A549 (cell line): ENCODE measurements around the gene RGL4. TPM values are rescaled to one million over a fixed set of nuclear protein-coding genes. Genes with fewer than 3 reads are reported as not detected.
"Not testable (repeated sequence)": the region's sequence is repeated elsewhere in the genome, so short reads cannot be mapped to it uniquely, and the experiment has no call there.

Experiments
- ATAC-seq, 2 experiments: fragments of 200-7000 bp in 1 of 2; fragments of >200 bp in 1 of 2; cut with Nextera tagmentation in 1 of 2; cut with Tn5 transposase in 1 of 2; 3 replicates each; pipeline versions ENCODE4 v1.8.0 to v1.9.1; 2018 to 2020; ENCODE audit warnings: mild to moderate bottlenecking in 1 of 2, moderate library complexity in 1 of 2
- CTCF ChIA-PET: fragments of 300-600 bp; sonication (Branson Sonifier 250); formaldehyde crosslinking; extraction: SDS; loops from one replicate; lab custom pipeline; 2021; ENCODE audit warnings: antibody characterized with exemption, inconsistent platforms; lab: Yijun Ruan, JAX
- POLR2A ChIA-PET: fragments of 350-600 bp; formaldehyde crosslinking; extraction: SDS; loops from one replicate; lab custom pipeline; 2021; ENCODE audit warnings: antibody characterized with exemption, inconsistent platforms; lab: Yijun Ruan, JAX
- DNase-seq, 2 experiments: peaks; one replicate each; pipeline versions ENCODE4 v3.0.0 to v3.0.0-alpha.2; 2011 to 2016; ENCODE audit warnings: low read depth in 1 of 2, low spot score in 1 of 2
- FAIRE-seq: peaks from 2 replicates; lab custom pipeline; 2011; peaks lifted over from hg19 to GRCh38; lab: Jason Lieb, UNC
- H3K27ac ChIP-seq, 2 experiments: fragments of >200 bp; sonication (Bioruptor Twin); formaldehyde crosslinking; 3 replicates each; pipeline ENCODE4 v1.5.1; 2016 to 2017
- H3K4me1 ChIP-seq: fragments of >200 bp; sonication (Bioruptor Twin); formaldehyde crosslinking; 3 replicates; pipeline ENCODE4 v1.6.1; 2016
- H3K4me2 ChIP-seq: fragments of >200 bp; sonication (Bioruptor Twin); formaldehyde crosslinking; 3 replicates; pipeline ENCODE4 v1.6.1; 2016
- H3K4me3 ChIP-seq: fragments of >200 bp; sonication (Bioruptor Twin); formaldehyde crosslinking; 3 replicates; pipeline ENCODE4 v1.5.1; 2016
- H3K9me3 ChIP-seq: fragments of >200 bp; sonication (Bioruptor Twin); formaldehyde crosslinking; 3 replicates; pipeline ENCODE4 v1.6.1; 2016
- CBX2 ChIP-seq: fragments of 200-600 bp; sonication (generic); IDR thresholded peaks from 2 replicates; pipeline ENCODE4 v1.6.1; 2016; ENCODE audit warnings: low read depth, mild to moderate bottlenecking, borderline replicate concordance
- ESRRA ChIP-seq: fragments of 150-350 bp; IDR thresholded peaks from 2 replicates; pipeline ENCODE4 v1.6.1; 2014; ENCODE audit warnings: mild to moderate bottlenecking, low read length, borderline replicate concordance
- FOSB ChIP-seq: fragments of 250-450 bp; sonication (Bioruptor Pico); IDR thresholded peaks from 2 replicates; pipeline ENCODE4 v1.5.0; 2020; ENCODE audit warnings: mild to moderate bottlenecking, moderate library complexity
- FOSL2 ChIP-seq, 2 experiments: fragments of 450-650 bp in 1 of 2; fragments of >200 bp in 1 of 2; sonication (Bioruptor Twin) in 1 of 2; formaldehyde crosslinking; IDR thresholded peaks; 2 replicates each; pipeline versions ENCODE4 v1.5.0 to v1.6.1; 2016 to 2020; ENCODE audit warnings: mild to moderate bottlenecking in 1 of 2, moderate library complexity in 1 of 2
- FOXS1 ChIP-seq: fragments of 250-450 bp; sonication (Bioruptor Pico); IDR thresholded peaks from 2 replicates; pipeline ENCODE4 v1.5.0; 2020; ENCODE audit warnings: mild to moderate bottlenecking, moderate library complexity
- HOXB13 ChIP-seq: fragments of 250-450 bp; sonication (Bioruptor Pico); IDR thresholded peaks from 2 replicates; pipeline ENCODE4 v1.5.0; 2020; ENCODE audit warnings: low read depth, mild to moderate bottlenecking, moderate library complexity
- HOXB5 ChIP-seq: fragments of 250-450 bp; sonication (Bioruptor Pico); IDR thresholded peaks from 2 replicates; pipeline ENCODE4 v1.5.0; 2020; ENCODE audit warnings: mild to moderate bottlenecking, moderate library complexity
- KDM5A ChIP-seq: fragments of 200-600 bp; sonication (generic); IDR thresholded peaks from 2 replicates; pipeline ENCODE4 v1.6.1; 2016; ENCODE audit warnings: antibody characterized with exemption, mild to moderate bottlenecking
- MAFK ChIP-seq: fragments of 450-650 bp; IDR thresholded peaks from 2 replicates; pipeline ENCODE4 v1.6.1; 2014; ENCODE audit not compliant: partially characterized antibody
- MAZ ChIP-seq: fragments of 150-350 bp; IDR thresholded peaks from 2 replicates; pipeline ENCODE4 v1.6.1; 2014; ENCODE audit warnings: antibody characterized with exemption, low read depth, low read length, borderline replicate concordance
- NPAS2 ChIP-seq: fragments of 250-450 bp; sonication (Bioruptor Pico); IDR thresholded peaks from 2 replicates; pipeline ENCODE4 v1.8.0; 2022; ENCODE audit warnings: mild to moderate bottlenecking, moderate library complexity, borderline replicate concordance
- NR3C1 ChIP-seq: fragments of >200 bp; sonication (Bioruptor Twin); formaldehyde crosslinking; IDR thresholded peaks from 3 replicates; pipeline ENCODE4 v1.6.1; 2017
- PHF8 ChIP-seq: fragments of 200-600 bp; sonication (generic); IDR thresholded peaks from 2 replicates; pipeline ENCODE4 v1.6.1; 2016; ENCODE audit warnings: low read depth, mild to moderate bottlenecking, antibody characterized with exemption, moderate library complexity, borderline replicate concordance
- POLR2A ChIP-seq: IDR thresholded peaks from 2 replicates; pipeline ENCODE4 v1.6.1; 2012; ENCODE audit warnings: mild to moderate bottlenecking, low read length
- POLR2AphosphoS2 ChIP-seq: conservative IDR thresholded peaks from 2 replicates; pipeline ENCODE4 v1.6.1; 2012; ENCODE audit warnings: low read length, improper control_type of control experiment, inconsistent platforms
- RARB ChIP-seq: fragments of 250-450 bp; sonication (Bioruptor Pico); IDR thresholded peaks from 2 replicates; pipeline ENCODE4 v1.8.0; 2021; ENCODE audit warnings: mild to moderate bottlenecking, moderate library complexity
- RCOR1 ChIP-seq: fragments of 150-350 bp; IDR thresholded peaks from 2 replicates; pipeline ENCODE4 v1.6.1; 2014; ENCODE audit warnings: antibody characterized with exemption, low read length, low read depth
- SREBF2 ChIP-seq: fragments of 450-650 bp; IDR thresholded peaks from 2 replicates; pipeline ENCODE4 v1.6.1; 2014; ENCODE audit warnings: mild to moderate bottlenecking, moderate library complexity
- ZFP36 ChIP-seq: fragments of 450-650 bp; IDR thresholded peaks from 2 replicates; pipeline ENCODE4 v1.6.1; 2014; ENCODE audit warnings: borderline replicate concordance; ENCODE audit not compliant: partially characterized antibody
- ZNF302 ChIP-seq: fragments of 250-450 bp; sonication (Bioruptor Pico); IDR thresholded peaks from 2 replicates; pipeline ENCODE4 v1.9.0; 2021; ENCODE audit warnings: inconsistent platforms, mild to moderate bottlenecking, moderate library complexity
- ZSCAN20 ChIP-seq: fragments of 250-450 bp; sonication (Bioruptor Pico); IDR thresholded peaks from 2 replicates; pipeline ENCODE4 v1.8.0; 2022; ENCODE audit warnings: mild to moderate bottlenecking, moderate library complexity
- WGBS: methylation state at CpG from one replicate; pipeline ENCODE4 v1.1.6; 2017; ENCODE audit errors: missing lambda C conversion rate; 5-methylcytosine and 5-hydroxymethylcytosine counted together
- polyA plus RNA-seq, 4 experiments: library from polyadenylated mRNA; depleted of rRNA in 3 of 4; stranded (reverse); fragments of >200 nt; fragmentation: RNase III in 1 of 4; extraction: RNeasy Plus Mini Kit Qiagen cat#74134 plus additional on column Dnase treatment in 1 of 4; gene quantifications; 2 replicates in 3 of 4; 3 replicates in 1 of 4; pipeline ENCODE4 v1.2.3, GENCODE V29; 2011 to 2017
- TF ChIP-seq, protein P1 (sequence below): fragments of 250-450 bp; sonication (Bioruptor Pico); IDR thresholded peaks from 2 replicates; pipeline ENCODE4 v1.5.0; 2021; ENCODE audit warnings: mild to moderate bottlenecking, moderate library complexity, borderline replicate concordance
- TF ChIP-seq, protein P2 (sequence below): fragments of 250-450 bp; sonication (Bioruptor Pico); IDR thresholded peaks from 2 replicates; pipeline ENCODE4 v1.5.0; 2020; ENCODE audit warnings: low read depth, mild to moderate bottlenecking, moderate library complexity
- TF ChIP-seq, protein P3 (sequence below): fragments of 200-600 bp; sonication (generic); IDR thresholded peaks from 2 replicates; pipeline ENCODE4 v1.6.1; 2016; ENCODE audit warnings: antibody characterized with exemption, mild to moderate bottlenecking, moderate library complexity

Gene RGL4
- polyA plus RNA-seq, 2 of the 4 experiments (the other 2 are of a cell fraction): not detected

DNA sequence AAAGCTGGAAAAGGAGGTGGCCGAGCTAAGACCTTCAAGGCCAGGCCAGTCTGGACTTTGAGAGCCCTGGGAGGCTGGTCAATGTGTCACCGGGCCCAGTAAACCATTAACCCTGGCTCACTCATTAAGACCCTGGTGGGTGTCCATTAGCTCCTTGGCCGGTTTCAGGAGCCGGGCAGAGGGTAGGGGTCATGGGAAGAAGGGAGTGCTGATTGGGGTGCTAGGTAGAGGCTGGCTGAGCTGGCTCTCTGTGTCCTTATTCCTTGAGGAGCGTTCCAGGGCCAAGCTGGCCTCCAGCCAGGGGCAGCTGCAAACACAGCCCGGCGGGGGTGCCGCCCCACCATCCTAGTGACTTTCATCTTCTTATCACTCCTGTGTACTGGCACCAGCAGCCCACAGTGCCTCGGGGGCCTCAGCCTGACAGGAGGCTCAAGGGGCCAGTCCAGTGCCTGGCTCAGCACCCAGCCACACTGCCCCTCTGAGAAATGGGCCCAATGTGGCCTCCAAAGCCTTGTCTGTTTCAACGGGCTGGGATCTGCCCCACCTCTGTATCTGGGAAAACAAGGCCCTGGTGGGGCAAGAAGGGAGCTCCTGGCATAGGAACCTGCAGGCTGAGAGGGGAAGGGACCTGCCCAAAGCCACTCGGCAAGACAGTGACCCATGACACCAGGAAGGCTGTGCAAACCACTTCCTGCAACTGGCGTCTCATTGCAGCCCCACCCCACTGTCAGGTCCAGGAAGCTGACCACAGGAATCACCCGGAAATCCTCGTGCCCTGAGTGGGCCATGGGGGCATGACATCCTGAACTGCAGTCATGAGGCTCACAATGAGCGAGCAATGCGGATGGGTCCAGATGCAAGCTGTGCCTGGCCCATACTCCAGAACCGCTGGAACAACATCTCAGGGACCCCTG is 15.1 kb upstream of the RGL4 start (continued):
- no peak for TF ChIP-seq ZNF302 (CRISPR knock-in tag)
- TF ChIP-seq SREBF2: no peak
- no peak for TF ChIP-seq ZSCAN20 (CRISPR knock-in tag)
- TF ChIP-seq RCOR1: no peak
- no peak for TF ChIP-seq POLR2AphosphoS2
- no peak for TF ChIP-seq NPAS2 (CRISPR knock-in tag)
- no peak for TF ChIP-seq FOXS1
- no peak for TF ChIP-seq ZFP36
- TF ChIP-seq NR3C1: no peak

DNA sequence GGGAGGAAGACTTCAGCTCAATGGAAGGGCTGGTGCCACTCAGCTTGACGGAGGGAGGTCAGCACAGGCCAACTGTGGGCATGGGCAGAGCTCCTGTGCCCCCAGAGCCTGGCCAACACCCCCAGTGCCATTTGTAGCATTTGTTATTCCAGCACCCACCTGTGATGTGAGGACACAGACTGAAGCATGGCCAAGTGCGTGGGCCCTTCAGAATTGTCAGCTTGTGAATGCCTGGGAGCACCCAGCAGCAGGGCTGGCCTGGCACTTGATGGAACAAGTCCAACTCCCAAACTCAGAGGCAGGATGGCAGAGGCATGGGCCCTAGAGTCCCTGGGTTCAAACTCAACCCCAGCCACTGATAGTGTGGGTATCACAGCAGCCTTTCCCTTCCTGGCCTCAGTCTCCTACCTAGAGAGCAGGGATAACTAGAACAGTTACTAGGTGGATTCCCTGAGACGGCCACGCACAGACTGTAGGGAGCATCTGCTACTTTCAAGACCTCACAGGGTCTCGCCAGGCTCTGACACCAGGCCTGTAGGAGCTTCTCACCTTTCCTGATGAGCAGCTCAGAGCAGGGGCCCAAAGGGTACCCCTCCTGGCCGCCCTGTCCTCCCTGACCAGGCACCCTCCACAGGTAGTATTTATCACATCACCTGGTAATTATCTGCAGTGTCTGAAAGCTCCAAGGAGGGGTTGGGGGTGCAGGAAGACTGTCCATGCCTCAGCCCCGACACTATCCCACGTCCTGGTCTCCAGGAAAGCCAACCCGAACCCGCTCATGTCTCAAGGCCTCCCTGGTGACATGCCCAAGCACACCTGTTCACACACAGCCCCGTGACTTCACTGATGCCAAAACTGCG is 13.7 kb upstream of the RGL4 start:
- POLR2A ChIA-PET, H3K4me3 ChIP-seq, DNase-seq, FAIRE-seq, H3K27ac ChIP-seq, CTCF ChIA-PET, H3K4me1 ChIP-seq, H3K4me2 ChIP-seq, ATAC-seq, H3K9me3 ChIP-seq: not testable (repeated sequence)
- 96% methylated on average over 10 of the region's 12 CpGs for WGBS

DNA sequence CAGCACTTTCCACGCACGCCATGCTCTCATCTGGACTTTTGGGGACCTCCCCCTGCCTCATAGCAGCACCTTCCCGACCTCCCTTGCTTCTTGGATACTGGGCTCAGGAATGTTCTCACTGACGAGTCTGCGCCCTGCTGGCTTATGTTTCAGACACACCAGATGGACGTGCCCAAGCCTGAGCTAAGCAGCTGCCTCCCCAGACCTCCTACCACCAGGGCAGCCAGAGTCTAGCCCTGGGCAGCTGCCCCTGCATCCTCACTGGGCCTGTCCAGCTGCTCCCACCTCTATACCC is 13.2 kb upstream of the RGL4 start:
- Histone ChIP-seq H3K27ac (no peak overlapping the region), H3K4me2 (no peak overlapping the region), H3K4me3 (no peak overlapping the region)
- POLR2A ChIA-PET: no interaction called here
- DNase-seq (no peak), FAIRE-seq (no peak), ATAC-seq (no peak)
- TF ChIP-seq NPAS2 (CRISPR knock-in tag) (no peak), CBX2 (no peak), HOXB5 (CRISPR knock-in tag) (no peak), RARB (CRISPR knock-in tag) (no peak), FOSB (no peak)
- TF ChIP-seq, all 56 proteins: peak for 0
- CTCF ChIA-PET: no interaction called here
- no peaks in the 10 kb centered on the region for H3K9me3 ChIP-seq
- WGBS: 91% methylated on average over 6 of the region's 6 CpGs
- H3K4me1 ChIP-seq: peaks cover 6% of the 10 kb centered on the region; the same call in 2 of the 3 replicates

DNA sequence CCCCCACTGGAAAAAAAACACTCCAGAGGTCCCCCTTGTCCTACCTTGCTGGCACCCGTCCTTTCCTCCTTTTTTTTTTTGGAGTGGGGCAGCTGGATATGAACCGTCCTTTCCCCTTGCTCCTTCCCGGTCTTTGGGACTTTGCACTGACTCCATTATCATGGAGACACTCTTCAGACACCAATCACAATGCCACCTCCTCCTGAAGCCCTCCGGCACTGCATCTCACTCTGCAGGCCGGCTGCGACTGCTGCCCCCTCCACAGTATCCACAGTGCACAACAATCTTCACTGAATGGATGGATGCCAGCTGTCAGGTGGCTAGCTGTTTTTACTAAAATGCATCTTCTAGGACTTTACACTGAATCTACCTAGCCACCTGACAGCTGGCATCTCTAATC is 12.7 kb upstream of the RGL4 start:
- FAIRE-seq (no peak), DNase-seq (no peak), ATAC-seq (no peak)
- no peak overlapping the region for H3K4me2 ChIP-seq
- no peak overlapping the region for H3K27ac ChIP-seq
- peaks cover 6% of the 10 kb centered on the region; the same call in 2 of the 3 replicates for H3K4me1 ChIP-seq
- no peak overlapping the region for H3K4me3 ChIP-seq
- 91% methylated on average over 6 of the region's 6 CpGs for WGBS
- CTCF ChIA-PET: no interaction called here
- no peaks in the 10 kb centered on the region for H3K9me3 ChIP-seq
- POLR2A ChIA-PET: no interaction called here
- TF ChIP-seq PHF8 (no peak), ESRRA (no peak), MAFK (no peak), NPAS2 (CRISPR knock-in tag) (no peak), FOSL2 (IDR thresholded peaks at IDR 0.05) (no peak), FOSL2 (CRISPR knock-in tag; IDR thresholded peaks at IDR 0.05) (no peak), POLR2A (no peak), NR3C1 (no peak), HOXB13 (CRISPR knock-in tag) (no peak), MAZ (no peak), KDM5A (no peak)
- TF ChIP-seq, protein P1, sequence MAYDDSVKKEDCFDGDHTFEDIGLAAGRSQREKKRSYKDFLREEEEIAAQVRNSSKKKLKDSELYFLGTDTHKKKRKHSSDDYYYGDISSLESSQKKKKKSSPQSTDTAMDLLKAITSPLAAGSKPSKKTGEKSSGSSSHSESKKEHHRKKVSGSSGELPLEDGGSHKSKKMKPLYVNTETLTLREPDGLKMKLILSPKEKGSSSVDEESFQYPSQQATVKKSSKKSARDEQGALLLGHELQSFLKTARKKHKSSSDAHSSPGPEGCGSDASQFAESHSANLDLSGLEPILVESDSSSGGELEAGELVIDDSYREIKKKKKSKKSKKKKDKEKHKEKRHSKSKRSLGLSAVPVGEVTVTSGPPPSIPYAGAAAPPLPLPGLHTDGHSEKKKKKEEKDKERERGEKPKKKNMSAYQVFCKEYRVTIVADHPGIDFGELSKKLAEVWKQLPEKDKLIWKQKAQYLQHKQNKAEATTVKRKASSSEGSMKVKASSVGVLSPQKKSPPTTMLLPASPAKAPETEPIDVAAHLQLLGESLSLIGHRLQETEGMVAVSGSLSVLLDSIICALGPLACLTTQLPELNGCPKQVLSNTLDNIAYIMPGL (CRISPR knock-in tag): no peak
- TF ChIP-seq, protein P2, sequence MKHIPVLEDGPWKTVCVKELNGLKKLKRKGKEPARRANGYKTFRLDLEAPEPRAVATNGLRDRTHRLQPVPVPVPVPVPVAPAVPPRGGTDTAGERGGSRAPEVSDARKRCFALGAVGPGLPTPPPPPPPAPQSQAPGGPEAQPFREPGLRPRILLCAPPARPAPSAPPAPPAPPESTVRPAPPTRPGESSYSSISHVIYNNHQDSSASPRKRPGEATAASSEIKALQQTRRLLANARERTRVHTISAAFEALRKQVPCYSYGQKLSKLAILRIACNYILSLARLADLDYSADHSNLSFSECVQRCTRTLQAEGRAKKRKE: no peak
- TF ChIP-seq, protein P3, sequence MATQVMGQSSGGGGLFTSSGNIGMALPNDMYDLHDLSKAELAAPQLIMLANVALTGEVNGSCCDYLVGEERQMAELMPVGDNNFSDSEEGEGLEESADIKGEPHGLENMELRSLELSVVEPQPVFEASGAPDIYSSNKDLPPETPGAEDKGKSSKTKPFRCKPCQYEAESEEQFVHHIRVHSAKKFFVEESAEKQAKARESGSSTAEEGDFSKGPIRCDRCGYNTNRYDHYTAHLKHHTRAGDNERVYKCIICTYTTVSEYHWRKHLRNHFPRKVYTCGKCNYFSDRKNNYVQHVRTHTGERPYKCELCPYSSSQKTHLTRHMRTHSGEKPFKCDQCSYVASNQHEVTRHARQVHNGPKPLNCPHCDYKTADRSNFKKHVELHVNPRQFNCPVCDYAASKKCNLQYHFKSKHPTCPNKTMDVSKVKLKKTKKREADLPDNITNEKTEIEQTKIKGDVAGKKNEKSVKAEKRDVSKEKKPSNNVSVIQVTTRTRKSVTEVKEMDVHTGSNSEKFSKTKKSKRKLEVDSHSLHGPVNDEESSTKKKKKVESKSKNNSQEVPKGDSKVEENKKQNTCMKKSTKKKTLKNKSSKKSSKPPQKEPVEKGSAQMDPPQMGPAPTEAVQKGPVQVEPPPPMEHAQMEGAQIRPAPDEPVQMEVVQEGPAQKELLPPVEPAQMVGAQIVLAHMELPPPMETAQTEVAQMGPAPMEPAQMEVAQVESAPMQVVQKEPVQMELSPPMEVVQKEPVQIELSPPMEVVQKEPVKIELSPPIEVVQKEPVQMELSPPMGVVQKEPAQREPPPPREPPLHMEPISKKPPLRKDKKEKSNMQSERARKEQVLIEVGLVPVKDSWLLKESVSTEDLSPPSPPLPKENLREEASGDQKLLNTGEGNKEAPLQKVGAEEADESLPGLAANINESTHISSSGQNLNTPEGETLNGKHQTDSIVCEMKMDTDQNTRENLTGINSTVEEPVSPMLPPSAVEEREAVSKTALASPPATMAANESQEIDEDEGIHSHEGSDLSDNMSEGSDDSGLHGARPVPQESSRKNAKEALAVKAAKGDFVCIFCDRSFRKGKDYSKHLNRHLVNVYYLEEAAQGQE: no peak
